Measurements from ENCODE around the gene FOXP1. TPM values are rescaled to one million over a fixed set of nuclear protein-coding genes. Genes with fewer than 3 reads are reported as not detected.

The FOXP1 gene
- total RNA-seq, 2 experiments from 2014 or later, result 203 to 205 TPM

DNA sequence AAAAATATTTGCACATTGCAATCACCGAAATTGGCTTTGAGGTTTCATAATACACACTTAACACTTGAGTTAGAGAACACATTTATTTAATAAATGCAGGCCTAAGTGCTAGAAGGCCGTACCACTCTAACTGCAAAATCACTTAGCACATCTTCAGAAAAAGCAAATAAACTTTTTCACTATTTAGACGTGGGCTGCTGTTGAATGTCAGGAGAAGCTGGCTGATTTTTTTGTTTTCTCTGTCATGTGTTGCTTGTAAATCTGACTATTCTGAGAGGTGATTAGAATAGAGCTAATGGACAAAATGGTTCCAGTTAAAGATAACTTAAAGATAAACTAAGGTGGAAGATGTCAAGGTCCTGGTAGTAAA is 265.1 kb downstream of the FOXP1 start:
- Mint-ChIP-seq H3K4me1 (peaks cover 51% of the 10 kb centered on the region), H3K27ac (peak overlapping the region; percentile 38), H3K9me3 (no peaks in the 10 kb centered on the region)

DNA sequence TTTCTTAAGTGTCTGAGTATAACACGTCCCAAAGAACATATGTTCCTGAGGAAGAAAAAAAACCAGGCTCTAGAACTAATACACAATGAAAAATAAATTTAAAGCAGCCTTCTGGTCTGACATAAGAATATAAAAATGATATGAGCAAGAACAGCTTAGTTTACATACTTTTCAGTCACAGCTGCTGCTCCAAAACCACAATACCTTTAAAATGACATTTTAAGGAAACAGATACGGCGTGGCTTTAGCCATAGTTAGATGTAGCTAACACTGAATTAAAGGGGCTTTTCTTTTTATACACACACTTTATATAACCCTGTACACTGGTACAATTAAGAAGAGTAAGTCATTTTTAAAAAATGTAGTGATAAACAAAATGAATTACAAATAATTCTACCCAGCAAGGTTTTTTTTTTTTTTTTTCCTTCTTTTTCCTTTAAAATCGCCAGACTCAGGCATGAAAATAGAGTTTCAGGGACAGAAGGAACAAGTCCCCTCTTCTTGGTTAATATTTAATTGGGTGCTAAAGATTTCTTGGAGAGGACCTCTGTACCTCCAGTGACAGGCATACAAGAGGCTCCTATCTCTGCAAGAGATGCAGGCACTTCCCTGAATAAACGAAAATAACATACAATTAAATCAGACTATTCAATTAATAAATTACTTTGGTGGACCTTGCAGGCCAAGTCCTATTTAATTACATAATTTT is 265.6 kb downstream of the FOXP1 start:
- Mint-ChIP-seq H3K36me3 (peaks cover 12% of the 10 kb centered on the region), H3K4me3 (peak overlapping the region; percentile 58), H3K4me1 (peaks cover 51% of the 10 kb centered on the region), H3K9me3 (no peaks in the 10 kb centered on the region), H3K27me3 (no peaks in the 10 kb centered on the region), H3K27ac (peak overlapping the region; percentile 77)
- DNase-seq, result no peak

More for the DNA sequence above, 265.1 kb downstream of the FOXP1 start:
- H3K36me3 Mint-ChIP-seq, result peaks cover 15% of the 10 kb centered on the region
- H3K27me3 Mint-ChIP-seq, result no peaks in the 10 kb centered on the region
- no peak overlapping the region for H3K4me3 Mint-ChIP-seq
- DNase-seq, result no peak

DNA sequence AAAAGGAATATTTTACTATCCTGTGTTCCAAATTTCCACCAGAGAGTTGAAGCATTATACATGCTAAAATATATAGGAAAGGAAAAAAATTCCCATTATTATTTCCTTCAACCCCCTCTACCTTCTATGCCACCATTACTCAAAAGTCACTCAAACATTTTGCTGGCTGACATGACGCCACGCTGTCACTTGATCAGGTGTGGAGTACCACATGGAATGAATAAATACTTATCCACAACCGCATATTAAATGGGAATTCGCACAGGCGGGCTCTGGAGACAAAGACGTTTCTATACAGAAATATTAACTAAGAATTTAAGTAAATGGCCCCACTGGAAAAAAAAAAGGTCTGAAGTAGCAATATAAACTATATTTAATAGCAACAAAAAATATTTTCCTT is 266.4 kb downstream of the FOXP1 start:
- Mint-ChIP-seq H3K27ac (peak overlapping the region; percentile 83), H3K9me3 (no peaks in the 10 kb centered on the region), H3K4me1 (peaks cover 51% of the 10 kb centered on the region), H3K4me3 (no peak overlapping the region), H3K27me3 (no peaks in the 10 kb centered on the region), H3K36me3 (peaks cover 10% of the 10 kb centered on the region)
- no peak for DNase-seq

DNA sequence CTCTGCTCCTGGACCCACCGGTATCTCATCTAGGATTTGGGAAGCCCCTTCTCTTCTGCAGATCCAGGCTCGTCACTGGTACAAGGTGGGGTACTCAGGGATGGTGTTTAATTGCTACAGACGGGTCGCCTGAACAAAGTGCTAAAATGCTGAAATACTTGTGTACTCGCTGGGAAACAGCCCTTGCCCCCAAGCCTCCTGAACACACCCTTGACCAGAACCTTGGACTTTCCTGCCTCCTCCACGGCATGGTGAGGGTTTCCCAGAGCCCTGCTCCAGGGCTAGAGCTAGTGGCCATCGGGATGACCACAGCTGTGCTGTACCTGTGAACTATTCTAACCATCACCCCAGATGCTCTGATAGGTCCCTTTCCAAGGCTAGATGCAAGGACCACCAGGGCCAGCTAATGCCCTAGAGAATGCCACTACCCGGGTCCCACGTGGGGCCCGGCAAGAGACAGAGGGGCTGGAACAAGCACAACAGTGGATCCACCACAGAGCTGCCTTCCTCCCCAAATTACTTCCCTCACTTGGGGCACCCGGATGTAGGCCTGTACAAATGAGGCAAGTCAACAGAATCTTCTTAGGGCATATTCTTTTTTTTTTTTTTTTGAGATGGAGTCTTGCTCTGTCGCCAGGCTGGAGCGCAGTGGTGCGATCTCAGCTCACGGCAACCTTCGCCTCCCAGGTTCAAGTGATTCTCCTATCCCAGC is 267.3 kb downstream of the FOXP1 start:
- Mint-ChIP-seq H3K9me3 (no peaks in the 10 kb centered on the region), H3K4me3 (peak overlapping the region; percentile 23), H3K27ac (peak overlapping the region; percentile 83), H3K4me1 (peaks cover 57% of the 10 kb centered on the region), H3K36me3 (peaks cover 13% of the 10 kb centered on the region), H3K27me3 (no peaks in the 10 kb centered on the region)
- DNase-seq, result no peak

DNA sequence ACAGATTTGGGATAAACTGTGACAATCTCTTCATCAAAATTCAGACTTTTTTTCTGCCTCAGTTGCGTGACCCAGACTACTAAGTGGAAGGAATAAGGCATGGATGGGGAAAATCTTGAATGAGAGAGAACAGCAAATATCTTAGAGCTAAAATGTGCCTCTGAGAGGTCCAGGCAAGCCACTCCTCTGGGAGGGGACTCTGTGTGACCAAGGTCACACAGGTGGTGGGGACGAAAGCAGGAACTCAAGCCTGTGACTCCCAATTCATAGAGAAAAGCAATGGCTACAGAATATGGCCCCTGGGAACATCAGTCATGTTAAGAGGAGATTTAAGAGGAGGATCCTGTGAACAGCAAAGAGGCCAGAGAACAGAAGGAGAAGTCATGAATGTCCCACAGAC is 268.1 kb downstream of the FOXP1 start:
- no peaks in the 10 kb centered on the region for H3K27me3 Mint-ChIP-seq
- H3K4me1 Mint-ChIP-seq, result peaks cover 64% of the 10 kb centered on the region
- DNase-seq, result no peak
- no peaks in the 10 kb centered on the region for H3K9me3 Mint-ChIP-seq
- no peak overlapping the region for H3K4me3 Mint-ChIP-seq
- peaks cover 20% of the 10 kb centered on the region for H3K36me3 Mint-ChIP-seq
- H3K27ac Mint-ChIP-seq, result peak overlapping the region; percentile 70

DNA sequence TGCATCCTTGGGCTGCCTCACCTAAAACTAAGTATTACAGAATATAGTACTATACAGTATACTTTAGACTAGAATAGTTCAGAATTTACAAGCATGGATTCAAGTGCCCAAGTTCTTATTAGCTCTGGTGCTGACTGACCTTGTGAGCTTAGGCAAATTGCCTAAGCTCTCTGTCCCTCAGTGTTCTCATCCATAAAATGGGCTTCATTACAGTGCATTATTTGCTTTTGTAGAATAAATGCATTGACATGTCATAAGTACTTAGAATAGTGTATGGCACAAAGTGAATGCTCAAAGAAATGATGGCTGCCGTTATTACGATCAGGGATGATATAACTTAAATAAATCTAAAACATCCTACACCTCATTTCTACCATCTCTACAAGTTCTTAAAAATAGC is 269.7 kb downstream of the FOXP1 start:
- Mint-ChIP-seq H3K27me3 (no peaks in the 10 kb centered on the region), H3K27ac (no peak overlapping the region), H3K36me3 (peaks cover 21% of the 10 kb centered on the region), H3K9me3 (no peaks in the 10 kb centered on the region), H3K4me3 (no peak overlapping the region), H3K4me1 (peaks cover 78% of the 10 kb centered on the region)
- no peak for DNase-seq

DNA sequence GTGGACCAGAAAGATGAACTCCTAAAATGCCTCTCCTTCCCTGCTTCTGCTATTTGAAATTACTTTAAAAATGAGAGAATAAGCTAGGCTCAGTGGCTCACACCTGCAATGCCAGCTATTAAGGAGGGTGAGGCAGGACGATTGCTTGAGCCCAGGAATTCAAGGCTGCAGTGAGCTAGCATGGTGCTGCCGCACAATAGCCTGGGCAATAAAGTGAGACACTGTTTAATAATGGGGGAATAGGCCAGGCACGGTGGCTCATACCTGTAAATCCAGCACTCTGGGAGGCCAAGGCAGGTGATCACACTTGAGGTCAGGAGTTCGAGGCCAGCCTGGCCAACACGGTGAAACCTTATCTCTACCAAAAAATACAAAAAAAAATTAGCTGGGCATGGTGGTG is 271.1 kb downstream of the FOXP1 start:
- Mint-ChIP-seq H3K4me3 (no peak overlapping the region), H3K27me3 (no peaks in the 10 kb centered on the region), H3K36me3 (peaks cover 21% of the 10 kb centered on the region), H3K9me3 (no peaks in the 10 kb centered on the region), H3K27ac (peak overlapping the region; percentile 72), H3K4me1 (peaks cover 77% of the 10 kb centered on the region)
- no peak for DNase-seq

DNA sequence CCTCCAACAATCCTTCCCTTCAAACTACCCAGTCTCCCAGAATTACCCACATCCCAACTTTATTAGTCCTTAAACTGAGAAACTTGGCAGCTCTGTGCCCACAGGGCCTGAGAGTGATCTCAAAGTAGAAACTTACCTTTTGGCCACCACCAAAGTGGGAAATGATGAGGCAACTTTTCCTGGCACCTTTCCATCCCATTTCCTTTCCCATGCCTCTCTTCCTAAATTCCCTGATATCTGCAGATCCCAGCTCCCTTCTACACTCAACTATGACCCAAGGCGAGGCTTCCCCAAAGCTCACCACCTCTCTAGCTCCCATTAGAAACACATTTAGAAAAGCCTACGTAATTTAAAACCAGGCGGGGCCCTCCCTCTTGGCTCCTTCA is 271.9 kb downstream of the FOXP1 start:
- DNase-seq, result no peak
- Mint-ChIP-seq H3K27me3 (no peaks in the 10 kb centered on the region), H3K4me3 (no peak overlapping the region), H3K36me3 (peaks cover 19% of the 10 kb centered on the region), H3K27ac (peak overlapping the region; percentile 66), H3K9me3 (no peaks in the 10 kb centered on the region), H3K4me1 (peaks cover 78% of the 10 kb centered on the region)

DNA sequence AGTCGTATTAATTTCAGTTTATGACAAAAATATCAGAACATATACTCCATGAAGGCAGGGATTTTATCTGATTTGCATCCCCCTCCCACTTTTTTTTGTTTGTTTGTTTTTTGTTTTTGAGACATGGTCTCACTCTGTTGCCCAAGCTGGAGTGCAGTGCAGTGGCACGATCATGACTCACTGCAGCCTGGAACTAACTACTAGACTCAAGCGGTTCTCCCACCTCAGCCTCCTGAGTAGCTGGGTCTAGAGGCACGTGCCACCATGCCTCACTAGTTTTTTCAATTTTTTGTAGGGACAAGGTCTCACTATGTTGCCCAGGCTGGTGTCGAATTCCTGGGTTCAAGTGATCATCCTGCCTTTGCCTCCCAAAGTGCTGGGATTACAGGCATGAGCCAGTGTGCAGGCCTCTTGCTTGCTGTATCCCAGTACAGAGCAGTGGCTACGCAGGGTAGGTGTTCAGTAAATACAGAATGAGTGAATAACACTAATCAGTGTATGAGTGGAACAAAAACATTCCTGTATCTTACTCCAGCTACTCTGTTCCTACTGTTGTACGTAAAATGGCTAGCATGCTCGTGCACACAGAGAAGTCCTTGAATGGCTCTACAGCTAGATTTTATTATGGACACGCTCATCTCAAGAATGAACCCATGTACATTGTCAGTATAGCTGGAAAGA is 272.4 kb downstream of the FOXP1 start:
- peak overlapping the region; percentile 92 for H3K27ac Mint-ChIP-seq
- H3K9me3 Mint-ChIP-seq, result no peaks in the 10 kb centered on the region
- DNase-seq, result no peak
- H3K4me1 Mint-ChIP-seq, result peaks cover 77% of the 10 kb centered on the region
- no peaks in the 10 kb centered on the region for H3K27me3 Mint-ChIP-seq
- peaks cover 19% of the 10 kb centered on the region for H3K36me3 Mint-ChIP-seq
- H3K4me3 Mint-ChIP-seq, result no peak overlapping the region

DNA sequence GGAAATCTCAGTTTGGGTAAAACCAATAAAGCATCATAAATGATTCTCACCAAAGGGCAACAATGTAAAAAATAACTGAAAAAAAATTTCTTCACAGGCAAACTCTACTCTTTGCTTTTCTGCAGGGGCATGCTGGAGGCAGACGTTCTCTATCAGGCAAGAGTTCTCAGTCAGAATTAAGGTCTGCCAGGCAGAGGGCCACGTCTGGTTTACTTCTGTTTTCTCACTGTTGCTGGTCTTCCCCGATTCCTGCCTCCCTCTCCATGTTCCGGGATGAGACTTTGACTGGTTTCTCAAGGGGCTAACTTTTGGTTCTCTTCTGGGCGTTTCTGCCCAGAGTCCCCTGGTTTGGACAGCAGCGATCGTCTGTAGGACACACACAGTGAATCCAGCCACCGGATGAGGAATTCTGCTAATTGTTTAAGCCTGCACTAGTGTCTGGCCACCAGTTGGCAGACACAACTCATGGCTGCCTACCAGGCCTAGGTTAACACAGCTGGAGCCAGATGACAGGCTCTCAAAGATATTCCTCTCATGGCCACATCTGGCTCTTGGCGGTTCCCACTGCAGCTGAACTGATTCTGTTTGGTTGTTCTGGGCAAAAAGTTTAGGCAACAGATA is 273.1 kb downstream of the FOXP1 start:
- Mint-ChIP-seq H3K9me3 (no peaks in the 10 kb centered on the region), H3K27ac (peak overlapping the region; percentile 92), H3K27me3 (no peaks in the 10 kb centered on the region), H3K4me1 (peaks cover 72% of the 10 kb centered on the region), H3K4me3 (no peak overlapping the region), H3K36me3 (peaks cover 22% of the 10 kb centered on the region)
- no peak for DNase-seq

DNA sequence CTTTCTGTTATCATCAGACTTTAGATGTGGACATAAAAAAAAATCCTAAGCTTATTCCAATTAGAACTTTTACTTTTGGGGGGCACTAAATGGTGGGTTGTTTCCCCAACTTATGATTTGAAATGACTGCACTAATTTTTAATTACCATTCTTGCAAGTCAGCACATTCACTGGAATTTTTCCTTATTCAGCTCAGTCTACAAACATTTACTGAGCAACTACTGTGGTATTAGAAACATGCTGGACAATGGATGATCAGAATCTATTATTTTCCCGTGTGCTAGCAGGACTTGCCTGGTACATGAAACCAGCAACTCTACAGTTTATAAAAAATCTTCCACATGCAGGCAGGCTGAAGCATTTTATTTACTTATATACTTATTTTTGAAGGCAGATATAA is 273.6 kb downstream of the FOXP1 start:
- peak overlapping the region; percentile 92 for H3K27ac Mint-ChIP-seq
- H3K4me1 Mint-ChIP-seq, result peaks cover 67% of the 10 kb centered on the region
- H3K9me3 Mint-ChIP-seq, result no peaks in the 10 kb centered on the region
- H3K27me3 Mint-ChIP-seq, result no peaks in the 10 kb centered on the region
- no peak overlapping the region for H3K4me3 Mint-ChIP-seq
- no peak for DNase-seq
- H3K36me3 Mint-ChIP-seq, result peaks cover 28% of the 10 kb centered on the region

DNA sequence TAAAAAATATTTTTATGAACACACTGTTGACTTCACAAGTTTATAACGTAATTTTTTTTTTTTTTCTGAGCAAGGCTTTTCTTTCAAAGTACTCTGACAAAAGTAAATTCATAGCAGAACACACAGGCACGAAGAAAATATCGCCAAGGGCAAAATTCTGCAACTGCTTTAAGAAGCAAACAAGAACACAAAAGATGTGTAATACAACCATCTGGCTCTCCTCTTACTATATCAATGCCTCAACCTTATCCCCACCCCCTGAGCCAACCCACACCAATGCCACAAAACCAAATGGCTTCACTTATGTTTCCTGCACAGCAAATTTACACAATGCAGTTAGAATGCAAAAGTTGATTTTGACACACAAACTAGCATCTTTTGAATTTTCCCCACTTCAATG is 274.2 kb downstream of the FOXP1 start:
- H3K4me1 Mint-ChIP-seq, result peaks cover 63% of the 10 kb centered on the region
- H3K27ac Mint-ChIP-seq, result peak overlapping the region; percentile 92
- peak overlapping the region; percentile 1 for H3K4me3 Mint-ChIP-seq
- H3K27me3 Mint-ChIP-seq, result no peaks in the 10 kb centered on the region
- peaks cover 32% of the 10 kb centered on the region for H3K36me3 Mint-ChIP-seq
- no peaks in the 10 kb centered on the region for H3K9me3 Mint-ChIP-seq
- DNase-seq, result peak; percentile 65

DNA sequence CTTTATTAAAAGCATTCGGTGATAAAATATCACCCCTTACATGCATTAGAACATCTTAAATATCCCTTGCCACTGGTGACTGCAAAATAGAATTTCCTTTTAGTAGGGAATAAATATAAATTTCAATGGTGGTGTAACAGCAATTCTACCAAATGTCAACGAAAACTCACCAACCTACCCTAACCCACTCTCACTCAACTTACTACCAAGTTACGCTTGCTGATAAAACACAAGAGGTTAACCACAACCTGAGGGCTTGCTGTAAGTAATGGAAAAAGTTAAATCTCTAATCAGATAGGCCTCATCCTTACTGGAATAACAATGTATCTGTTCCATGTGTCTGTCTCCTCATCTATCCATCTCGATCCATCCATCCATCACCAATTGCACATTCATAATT is 274.7 kb downstream of the FOXP1 start:
- Mint-ChIP-seq H3K27ac (peak overlapping the region; percentile 92), H3K27me3 (no peaks in the 10 kb centered on the region), H3K36me3 (peaks cover 37% of the 10 kb centered on the region), H3K4me3 (peak overlapping the region; percentile 67), H3K9me3 (no peaks in the 10 kb centered on the region), H3K4me1 (peaks cover 60% of the 10 kb centered on the region)
- no peak for DNase-seq

DNA sequence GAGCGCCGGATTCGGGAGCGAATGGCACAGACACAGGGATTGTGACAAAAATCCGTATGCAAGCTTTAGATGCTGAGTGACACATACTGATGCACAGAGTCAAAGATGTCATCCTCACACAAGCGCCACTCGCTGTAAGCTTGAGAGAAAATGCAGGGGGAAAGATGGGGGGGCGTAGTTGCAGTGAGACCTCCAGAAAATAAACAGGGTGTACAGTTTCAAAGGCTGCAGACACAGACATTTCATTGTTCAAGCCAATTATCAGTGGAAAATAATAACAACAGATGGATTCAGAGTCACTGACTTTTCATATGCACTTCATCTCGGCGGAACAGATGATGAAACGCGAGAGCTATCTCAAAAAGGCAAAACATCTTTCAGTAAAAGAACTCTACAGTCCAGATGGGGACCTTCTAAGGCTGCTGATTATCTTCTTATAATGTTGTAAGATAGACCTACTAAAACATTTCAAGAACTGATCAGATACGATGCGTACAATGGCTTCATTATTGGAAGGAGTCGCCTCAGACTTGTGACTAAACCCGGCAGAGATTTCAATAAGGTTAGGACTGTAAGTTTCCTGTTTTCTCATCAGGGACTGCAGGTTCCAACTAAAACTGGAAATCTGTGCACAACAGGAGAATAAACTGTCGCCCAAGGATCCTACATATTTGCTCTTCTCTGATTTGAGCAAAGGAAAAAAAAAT is 275.4 kb downstream of the FOXP1 start:
- DNase-seq, result no peak
- Mint-ChIP-seq H3K27me3 (no peaks in the 10 kb centered on the region), H3K4me1 (peaks cover 65% of the 10 kb centered on the region), H3K4me3 (peak overlapping the region; percentile 67), H3K9me3 (no peaks in the 10 kb centered on the region), H3K27ac (peak overlapping the region; percentile 92), H3K36me3 (peaks cover 42% of the 10 kb centered on the region)

Data from activated naive CD8-positive, alpha-beta T cell treated with anti-CD3 and anti-CD28 coated beads for 36 hours (primary cell).